Neural progenitor cell (in vitro differentiated cells): ENCODE results near the gene GMDS. TPM values are rescaled to one million over a fixed set of nuclear protein-coding genes. Genes with fewer than 3 reads are reported as not detected.

Experiments used
- DNase-seq: peaks from one replicate; pipeline ENCODE4 v3.0.0-alpha.2; 2016; ENCODE audit warnings: low spot score
- H2AFZ ChIP-seq: fragments of 200-600 bp; sonication (generic); replicated peaks from 2 replicates; pipeline ENCODE4 v1.6.1; 2016; ENCODE audit warnings: antibody characterized with exemption
- H3F3A ChIP-seq: fragments of 200-600 bp; sonication (generic); 2 replicates; pipeline ENCODE4 v1.6.1; 2016; ENCODE audit warnings: antibody characterized with exemption, low read depth
- H3K27ac ChIP-seq: fragments of 200-600 bp; sonication (generic); 2 replicates; pipeline ENCODE4 v1.5.1; 2016; ENCODE audit warnings: mild to moderate bottlenecking
- H3K27me3 ChIP-seq: fragments of 200-600 bp; sonication (generic); 2 replicates; pipeline ENCODE4 v1.6.1; 2016; ENCODE audit warnings: mild to moderate bottlenecking, moderate library complexity
- H3K36me3 ChIP-seq: fragments of 200-600 bp; sonication (generic); 2 replicates; pipeline ENCODE4 v1.5.1; 2016
- H3K4me1 ChIP-seq: fragments of 200-600 bp; sonication (generic); 2 replicates; pipeline ENCODE4 v1.6.1; 2016; ENCODE audit warnings: mixed run types
- H3K4me2 ChIP-seq: fragments of 200-600 bp; sonication (generic); 2 replicates; pipeline ENCODE4 v1.6.1; 2016
- H3K4me3 ChIP-seq: fragments of 200-600 bp; sonication (generic); 2 replicates; pipeline ENCODE4 v1.5.1; 2016
- H3K79me2 ChIP-seq: fragments of 200-600 bp; sonication (generic); 2 replicates; pipeline ENCODE4 v1.6.1; 2016; ENCODE audit warnings: low read depth
- H3K9ac ChIP-seq: fragments of 200-600 bp; sonication (generic); 2 replicates; pipeline ENCODE4 v1.6.1; 2016
- H3K9me3 ChIP-seq: fragments of 200-600 bp; sonication (generic); 2 replicates; pipeline ENCODE4 v1.5.1; 2016; ENCODE audit warnings: low read depth
- H4K20me1 ChIP-seq: fragments of 200-600 bp; sonication (generic); 2 replicates; pipeline ENCODE4 v1.6.1; 2016; ENCODE audit warnings: low read depth
- H3K27ac Mint-ChIP-seq: 3 replicates; pipeline ENCODE4 v1.8.0; 2021; ENCODE audit warnings: mixed read lengths
- H3K27me3 Mint-ChIP-seq: 2 replicates; pipeline ENCODE4 v1.8.0; 2022; ENCODE audit warnings: low read depth, mild to moderate bottlenecking, inconsistent platforms, moderate library complexity, mixed read lengths; ENCODE audit not compliant: insufficient read depth
- H3K36me3 Mint-ChIP-seq: 3 replicates; pipeline ENCODE4 v1.8.0; 2021; ENCODE audit warnings: mixed read lengths
- H3K4me1 Mint-ChIP-seq: 3 replicates; pipeline ENCODE4 v1.8.0; 2021; ENCODE audit warnings: mixed read lengths
- H3K4me3 Mint-ChIP-seq: 3 replicates; pipeline ENCODE4 v1.8.0; 2021; ENCODE audit warnings: mild to moderate bottlenecking, moderate library complexity, mixed read lengths
- H3K9me3 Mint-ChIP-seq: 3 replicates; pipeline ENCODE4 v1.8.0; 2020; ENCODE audit warnings: mixed read lengths
- EZH2 ChIP-seq: fragments of 200-600 bp; sonication (generic); IDR thresholded peaks from 2 replicates; pipeline ENCODE4 v1.6.1; 2017; ENCODE audit warnings: antibody characterized with exemption, mild to moderate bottlenecking, moderate library complexity
- EZH2phosphoT487 ChIP-seq: fragments of 200-600 bp; sonication (generic); IDR thresholded peaks from 2 replicates; pipeline ENCODE4 v1.6.1; 2017; ENCODE audit warnings: antibody characterized with exemption
- total RNA-seq: library from RNA; depleted of rRNA; stranded (reverse); fragments of >200 nt; gene quantifications from 2 replicates; pipeline ENCODE4 v1.2.3, GENCODE V29; 2015; ENCODE audit warnings: low replicate concordance
- TF ChIP-seq, protein P1 (sequence below): fragments of 200-600 bp; sonication (generic); IDR thresholded peaks from 2 replicates; pipeline ENCODE4 v1.5.1; 2017; ENCODE audit warnings: antibody characterized with exemption, mild to moderate bottlenecking

Gene GMDS
- total RNA-seq, 1 donor from 2014 or later, result 22.6 TPM

DNA sequence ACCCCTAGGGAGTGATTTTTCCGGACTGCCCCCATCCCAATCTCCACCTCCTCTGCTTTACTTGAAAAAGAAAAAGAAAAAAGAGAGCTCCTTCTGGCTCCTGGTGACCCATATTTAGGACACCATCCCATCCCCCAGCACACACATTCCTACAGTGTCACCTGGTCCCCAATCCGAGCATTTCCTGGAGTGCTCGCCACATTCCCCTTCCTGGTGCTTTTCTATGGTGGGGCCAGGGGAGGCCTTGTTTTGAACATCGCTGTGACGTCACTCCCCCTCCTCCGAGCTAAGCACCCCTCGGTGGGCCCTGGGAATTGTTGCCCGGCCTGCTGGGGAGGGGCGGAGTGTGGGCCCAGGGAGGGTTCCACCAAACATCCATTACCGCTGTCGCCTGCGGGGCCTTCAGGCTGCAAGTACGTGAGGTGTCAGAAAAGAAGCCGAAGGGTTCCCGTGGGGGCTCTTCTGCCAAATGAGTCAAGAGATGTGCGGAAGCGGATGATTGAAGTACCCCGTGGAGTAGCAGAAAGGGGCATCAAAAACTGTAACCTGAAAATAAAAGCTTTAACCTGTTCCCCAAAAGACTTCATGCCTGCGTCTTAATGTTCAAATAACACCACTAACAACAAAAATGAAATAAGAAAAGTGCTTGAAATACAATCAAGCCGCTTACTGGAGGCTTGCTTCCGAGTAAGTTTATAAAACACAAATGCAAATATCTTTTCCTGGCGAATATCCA is 638.5 kb downstream of the GMDS start:
- peaks cover 56% of the 10 kb centered on the region for H3K4me1 Mint-ChIP-seq
- Histone ChIP-seq H3K4me1 (peaks cover 25% of the 10 kb centered on the region), H2AFZ (no peak overlapping the region), H4K20me1 (peaks cover 39% of the 10 kb centered on the region), H3K4me2 (peak overlapping the region; percentile 86), H3K79me2 (no peaks in the 10 kb centered on the region), H3K9me3 (no peaks in the 10 kb centered on the region), H3K4me3 (peak overlapping the region; percentile 38), H3K27me3 (peaks cover 100% of the 10 kb centered on the region), H3K36me3 (no peaks in the 10 kb centered on the region), H3K27ac (no peak overlapping the region), H3K9ac (no peak overlapping the region), H3F3A (peaks cover 30% of the 10 kb centered on the region)
- peaks cover 6% of the 10 kb centered on the region for H3K9me3 Mint-ChIP-seq
- DNase-seq, result peak; percentile 72
- H3K27me3 Mint-ChIP-seq, result peaks cover 56% of the 10 kb centered on the region
- peaks cover 3% of the 10 kb centered on the region for H3K36me3 Mint-ChIP-seq
- H3K4me3 Mint-ChIP-seq, result peak overlapping the region; percentile 79
- TF ChIP-seq, protein P1, sequence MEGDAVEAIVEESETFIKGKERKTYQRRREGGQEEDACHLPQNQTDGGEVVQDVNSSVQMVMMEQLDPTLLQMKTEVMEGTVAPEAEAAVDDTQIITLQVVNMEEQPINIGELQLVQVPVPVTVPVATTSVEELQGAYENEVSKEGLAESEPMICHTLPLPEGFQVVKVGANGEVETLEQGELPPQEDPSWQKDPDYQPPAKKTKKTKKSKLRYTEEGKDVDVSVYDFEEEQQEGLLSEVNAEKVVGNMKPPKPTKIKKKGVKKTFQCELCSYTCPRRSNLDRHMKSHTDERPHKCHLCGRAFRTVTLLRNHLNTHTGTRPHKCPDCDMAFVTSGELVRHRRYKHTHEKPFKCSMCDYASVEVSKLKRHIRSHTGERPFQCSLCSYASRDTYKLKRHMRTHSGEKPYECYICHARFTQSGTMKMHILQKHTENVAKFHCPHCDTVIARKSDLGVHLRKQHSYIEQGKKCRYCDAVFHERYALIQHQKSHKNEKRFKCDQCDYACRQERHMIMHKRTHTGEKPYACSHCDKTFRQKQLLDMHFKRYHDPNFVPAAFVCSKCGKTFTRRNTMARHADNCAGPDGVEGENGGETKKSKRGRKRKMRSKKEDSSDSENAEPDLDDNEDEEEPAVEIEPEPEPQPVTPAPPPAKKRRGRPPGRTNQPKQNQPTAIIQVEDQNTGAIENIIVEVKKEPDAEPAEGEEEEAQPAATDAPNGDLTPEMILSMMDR, result no peak
- TF ChIP-seq EZH2phosphoT487 (no peak), EZH2 (no peak)
- no peak overlapping the region for H3K27ac Mint-ChIP-seq

DNA sequence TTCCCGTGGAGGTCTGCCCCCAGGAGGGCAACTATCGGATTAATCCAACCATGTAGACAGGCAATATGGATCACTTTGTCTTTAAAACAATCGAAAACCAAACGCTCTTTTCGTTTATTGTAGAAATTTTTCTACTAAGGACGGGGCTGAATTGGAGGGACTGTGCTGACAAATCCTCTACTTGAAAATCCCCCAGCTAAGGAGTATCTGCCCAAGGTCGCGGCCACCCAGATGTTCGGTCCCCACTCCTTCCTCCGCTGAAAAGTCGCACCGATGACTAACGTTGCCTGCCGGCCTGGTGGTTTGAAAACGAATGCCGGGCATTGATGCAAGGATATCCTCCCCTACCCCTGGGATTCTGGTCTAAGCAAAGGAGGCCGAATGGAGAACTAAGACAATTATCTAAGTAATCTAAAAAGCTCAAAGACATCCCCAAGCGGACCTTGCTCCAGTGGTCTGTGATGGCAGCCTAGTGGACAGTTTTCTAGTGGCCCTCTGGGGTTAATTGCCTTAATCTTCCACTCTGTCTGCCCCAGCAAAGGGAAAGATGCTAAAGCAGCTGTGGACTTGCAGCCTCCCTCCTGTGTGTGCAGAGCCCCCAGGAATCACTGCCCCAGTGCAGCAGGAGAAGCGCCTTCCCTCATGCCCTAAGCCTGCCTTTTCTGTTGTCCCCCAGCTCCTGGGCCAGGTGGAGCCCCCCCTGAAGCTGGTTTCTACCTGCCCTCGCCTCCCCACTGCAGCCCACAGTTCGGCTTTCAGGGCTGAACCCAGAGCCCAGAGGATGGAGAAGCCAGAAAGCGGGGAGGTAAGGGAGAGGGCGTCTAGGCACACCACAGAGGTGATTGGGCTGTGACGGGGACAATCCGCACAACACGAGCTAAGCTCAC is 639.3 kb downstream of the GMDS start:
- no peak for TF ChIP-seq EZH2phosphoT487
- TF ChIP-seq EZH2, result peak; percentile 55
- Mint-ChIP-seq H3K9me3 (peaks cover 5% of the 10 kb centered on the region), H3K27ac (no peak overlapping the region), H3K27me3 (peaks cover 54% of the 10 kb centered on the region), H3K36me3 (peaks cover 1% of the 10 kb centered on the region), H3K4me1 (peaks cover 54% of the 10 kb centered on the region), H3K4me3 (peak overlapping the region; percentile 79)
- H2AFZ ChIP-seq, result no peak overlapping the region
- H3K4me1 ChIP-seq, result peaks cover 25% of the 10 kb centered on the region
- H3K4me3 ChIP-seq, result peak overlapping the region; percentile 38
- peaks cover 29% of the 10 kb centered on the region for H3F3A ChIP-seq
- no peak overlapping the region for H3K27ac ChIP-seq
- H3K9ac ChIP-seq, result no peak overlapping the region
- no peaks in the 10 kb centered on the region for H3K36me3 ChIP-seq
- H3K27me3 ChIP-seq, result peaks cover 97% of the 10 kb centered on the region
- peak overlapping the region; percentile 86 for H3K4me2 ChIP-seq
- H3K79me2 ChIP-seq, result no peaks in the 10 kb centered on the region
- H4K20me1 ChIP-seq, result peaks cover 34% of the 10 kb centered on the region
- no peaks in the 10 kb centered on the region for H3K9me3 ChIP-seq
- DNase-seq, result peak; percentile 56

DNA sequence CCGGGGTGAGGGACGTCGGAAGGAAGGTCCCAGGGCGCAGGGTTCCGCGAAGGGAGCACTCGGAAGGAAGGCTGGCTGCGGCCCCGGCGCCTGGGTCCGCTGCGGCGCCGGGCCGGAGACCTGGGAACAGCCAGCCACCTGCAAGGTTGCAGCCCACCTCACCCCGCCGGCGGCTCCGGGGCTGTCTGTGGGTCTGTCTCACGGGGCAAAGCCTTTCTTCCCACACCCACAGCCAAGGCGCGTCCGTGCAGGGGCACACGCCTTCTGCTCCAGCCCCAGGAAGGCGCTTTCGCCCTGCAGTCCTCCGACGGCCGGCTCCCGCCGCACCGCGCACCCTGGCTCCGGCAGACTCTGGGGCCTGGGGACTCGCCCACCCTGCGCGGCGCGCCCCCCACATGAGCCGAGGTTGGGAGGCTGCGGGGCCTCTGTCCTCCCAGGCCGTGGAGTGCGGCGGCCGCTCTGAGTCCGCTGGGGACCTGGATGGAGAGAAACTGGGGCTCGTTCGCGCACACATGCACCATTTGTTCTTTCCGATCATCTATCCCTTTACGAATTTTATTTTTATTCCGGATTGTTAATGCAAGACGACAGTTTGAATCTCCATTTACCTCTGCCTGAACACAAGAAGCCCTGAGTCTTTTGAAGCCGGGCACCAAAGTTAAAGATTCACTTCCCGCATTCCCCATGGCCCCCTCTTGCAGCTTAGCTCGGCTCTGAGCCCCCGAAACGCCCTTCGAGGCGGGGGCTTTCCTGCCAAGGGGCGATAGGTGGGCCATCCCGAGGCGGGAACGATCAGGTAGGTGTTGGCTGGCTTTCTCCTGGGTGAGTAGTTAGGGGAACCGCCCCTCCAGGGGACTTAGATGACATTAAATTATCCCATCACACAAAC is 640.2 kb downstream of the GMDS start:
- H3K4me2 ChIP-seq, result peak overlapping the region; percentile 86
- H3K27me3 ChIP-seq, result peaks cover 92% of the 10 kb centered on the region
- Mint-ChIP-seq H3K4me3 (peak overlapping the region; percentile 71), H3K9me3 (peaks cover 2% of the 10 kb centered on the region), H3K27me3 (peaks cover 49% of the 10 kb centered on the region), H3K27ac (no peak overlapping the region), H3K4me1 (peaks cover 52% of the 10 kb centered on the region), H3K36me3 (peaks cover 1% of the 10 kb centered on the region)
- H3K4me3 ChIP-seq, result peak overlapping the region; percentile 49
- no peaks in the 10 kb centered on the region for H3K36me3 ChIP-seq
- TF ChIP-seq, protein P1, result no peak
- TF ChIP-seq EZH2phosphoT487 (peak; percentile 98), EZH2 (peak; percentile 99)
- DNase-seq, result peak; percentile 43
- no peaks in the 10 kb centered on the region for H3K9me3 ChIP-seq
- H3K27ac ChIP-seq, result no peak overlapping the region
- H3K4me1 ChIP-seq, result peaks cover 25% of the 10 kb centered on the region
- no peaks in the 10 kb centered on the region for H3K79me2 ChIP-seq
- H4K20me1 ChIP-seq, result peaks cover 34% of the 10 kb centered on the region
- H3K9ac ChIP-seq, result no peak overlapping the region
- H3F3A ChIP-seq, result peaks cover 29% of the 10 kb centered on the region
- peak overlapping the region; percentile 92 for H2AFZ ChIP-seq
